Cardiac muscle cell (in vitro differentiated cells and primary cell): ENCODE measurements around the gene RS1. TPM values are rescaled to one million over a fixed set of nuclear protein-coding genes. Genes with fewer than 3 reads are reported as not detected.

Source experiments
- DNase-seq, 2 donors: peaks; one replicate each; pipeline versions ENCODE4 v3.0.0 to v3.0.0-alpha.2; 2010 to 2017; ENCODE audit warnings: low read depth in 1 of 2, low spot score in 1 of 2
- H3K27ac ChIP-seq: fragments of 200-600 bp; sonication (generic); 2 replicates; pipeline ENCODE4 v1.5.1; 2016
- H3K27me3 ChIP-seq: fragments of 200-600 bp; sonication (generic); 2 replicates; pipeline ENCODE4 v1.6.0; 2016; ENCODE audit warnings: control low read depth
- H3K36me3 ChIP-seq: fragments of 200-600 bp; sonication (generic); 2 replicates; pipeline ENCODE4 v1.5.1; 2016; ENCODE audit warnings: control low read depth
- H3K4me1 ChIP-seq: fragments of 200-600 bp; sonication (generic); 2 replicates; pipeline ENCODE4 v1.8.1; 2017; ENCODE audit warnings: low read depth, mild to moderate bottlenecking, mixed run types
- H3K4me3 ChIP-seq: fragments of 200-600 bp; sonication (generic); 2 replicates; pipeline ENCODE4 v1.5.1; 2016; ENCODE audit warnings: mild to moderate bottlenecking
- H3K9me3 ChIP-seq: fragments of 200-600 bp; sonication (generic); 2 replicates; pipeline ENCODE4 v1.5.1; 2017; ENCODE audit warnings: low read depth, mild to moderate bottlenecking, control low read depth
- CTCF ChIP-seq: IDR thresholded peaks from 2 replicates; pipeline ENCODE4 v1.5.1; 2012; ENCODE audit warnings: low read depth, mild to moderate bottlenecking, low read length
- polyA plus RNA-seq: library from polyadenylated mRNA; unstranded; fragments of >200 nt; fragmentation: Nextera tagmentation; extraction: Ambion mirVana; gene quantifications from 2 replicates; pipeline ENCODE4 v1.2.1, GENCODE V29; 2016
- total RNA-seq: library from RNA; depleted of rRNA; stranded (reverse); fragments of >200 nt; gene quantifications from 2 replicates; pipeline ENCODE4 v1.2.3, GENCODE V29; 2016

RS1 gene
- total and polyA plus RNA-seq, 2 experiments from 2014 or later, result not detected

DNA sequence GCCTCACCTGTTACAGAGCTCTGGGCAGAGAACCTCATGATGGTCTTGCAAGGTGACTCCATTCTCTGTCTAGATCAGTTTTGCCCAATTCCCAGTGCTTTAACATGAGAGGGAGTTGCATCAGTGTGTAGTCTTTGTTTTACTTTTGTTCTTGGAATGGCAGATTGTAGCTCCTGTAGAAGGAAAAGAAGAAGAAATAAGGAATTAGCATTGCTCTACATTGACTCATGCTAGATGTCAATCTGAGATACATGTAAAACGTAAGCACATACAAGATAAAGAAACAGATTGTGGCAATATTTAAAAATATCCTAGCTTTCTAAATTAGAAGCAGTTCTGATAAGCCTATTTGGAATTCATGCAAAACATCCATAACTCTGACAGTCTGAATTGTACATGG is 19.5 kb upstream of the RS1 start:
- no peak for TF ChIP-seq CTCF

GRCh38 chrX:18687856-18688495 is 16.1 kb upstream of the RS1 start:
- no peak for TF ChIP-seq CTCF
- DNase-seq, result no peak

More for the DNA sequence above, 19.5 kb upstream of the RS1 start:
- no peak for DNase-seq
- Histone ChIP-seq H3K4me1 (no peaks in the 10 kb centered on the region), H3K4me3 (no peak overlapping the region), H3K9me3 (no peaks in the 10 kb centered on the region), H3K36me3 (no peaks in the 10 kb centered on the region), H3K27ac (no peak overlapping the region), H3K27me3 (no peaks in the 10 kb centered on the region)

DNA sequence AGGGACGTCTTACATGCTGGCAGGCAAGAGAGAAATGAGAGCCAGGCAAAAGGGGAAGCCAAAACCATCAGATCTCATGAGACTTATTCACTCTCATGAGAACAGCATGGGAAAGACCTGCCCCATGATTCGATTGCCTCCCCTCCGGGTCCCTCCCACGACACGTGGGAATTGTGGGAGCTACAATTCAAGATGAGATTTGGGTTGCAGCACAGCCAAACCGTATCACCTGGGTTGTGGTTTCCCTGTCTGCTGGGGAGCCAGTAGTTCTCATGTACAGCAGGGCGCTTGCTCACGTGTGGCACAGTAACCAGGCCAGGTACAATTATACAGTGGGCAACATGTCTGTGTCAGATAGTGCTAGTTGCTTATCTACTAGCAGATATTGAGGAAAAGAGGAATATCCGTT is 11.1 kb upstream of the RS1 start:
- H3K4me3 ChIP-seq, result no peak overlapping the region
- H3K9me3 ChIP-seq, result no peaks in the 10 kb centered on the region
- H3K27ac ChIP-seq, result no peak overlapping the region
- no peaks in the 10 kb centered on the region for H3K27me3 ChIP-seq
- no peak for DNase-seq
- H3K4me1 ChIP-seq, result no peaks in the 10 kb centered on the region
- no peak for TF ChIP-seq CTCF
- no peaks in the 10 kb centered on the region for H3K36me3 ChIP-seq

More at GRCh38 chrX:18687856-18688495, 16.1 kb upstream of the RS1 start:
- H3K36me3 ChIP-seq, result no peaks in the 10 kb centered on the region
- no peaks in the 10 kb centered on the region for H3K4me1 ChIP-seq
- H3K9me3 ChIP-seq, result no peaks in the 10 kb centered on the region
- H3K27me3 ChIP-seq, result no peaks in the 10 kb centered on the region
- H3K4me3 ChIP-seq, result no peak overlapping the region
- H3K27ac ChIP-seq, result no peak overlapping the region

DNA sequence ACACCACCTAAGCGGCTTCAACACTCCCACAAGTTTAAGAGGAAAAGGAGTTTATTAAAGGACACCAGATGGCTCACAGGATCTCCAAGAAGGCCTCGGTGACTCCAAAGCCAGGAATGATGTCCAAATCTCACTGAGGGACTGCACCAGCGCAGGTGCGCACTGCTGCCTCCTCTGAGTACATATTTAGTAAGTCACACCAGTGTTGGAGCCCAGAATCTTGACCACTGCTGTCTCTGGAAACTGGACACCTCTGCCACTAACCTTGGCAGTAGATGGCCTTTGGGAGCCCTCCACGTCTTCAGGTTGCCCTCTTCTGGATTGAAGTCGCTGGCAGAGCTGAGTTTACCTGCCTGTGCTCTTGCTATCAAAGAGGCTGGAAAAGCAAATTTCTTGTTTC is 10.1 kb upstream of the RS1 start:
- H3K9me3 ChIP-seq, result no peaks in the 10 kb centered on the region
- H3K27ac ChIP-seq, result no peak overlapping the region
- DNase-seq, result no peak
- H3K4me1 ChIP-seq, result no peaks in the 10 kb centered on the region
- no peaks in the 10 kb centered on the region for H3K36me3 ChIP-seq
- no peaks in the 10 kb centered on the region for H3K27me3 ChIP-seq
- TF ChIP-seq CTCF, result no peak
- no peak overlapping the region for H3K4me3 ChIP-seq

DNA sequence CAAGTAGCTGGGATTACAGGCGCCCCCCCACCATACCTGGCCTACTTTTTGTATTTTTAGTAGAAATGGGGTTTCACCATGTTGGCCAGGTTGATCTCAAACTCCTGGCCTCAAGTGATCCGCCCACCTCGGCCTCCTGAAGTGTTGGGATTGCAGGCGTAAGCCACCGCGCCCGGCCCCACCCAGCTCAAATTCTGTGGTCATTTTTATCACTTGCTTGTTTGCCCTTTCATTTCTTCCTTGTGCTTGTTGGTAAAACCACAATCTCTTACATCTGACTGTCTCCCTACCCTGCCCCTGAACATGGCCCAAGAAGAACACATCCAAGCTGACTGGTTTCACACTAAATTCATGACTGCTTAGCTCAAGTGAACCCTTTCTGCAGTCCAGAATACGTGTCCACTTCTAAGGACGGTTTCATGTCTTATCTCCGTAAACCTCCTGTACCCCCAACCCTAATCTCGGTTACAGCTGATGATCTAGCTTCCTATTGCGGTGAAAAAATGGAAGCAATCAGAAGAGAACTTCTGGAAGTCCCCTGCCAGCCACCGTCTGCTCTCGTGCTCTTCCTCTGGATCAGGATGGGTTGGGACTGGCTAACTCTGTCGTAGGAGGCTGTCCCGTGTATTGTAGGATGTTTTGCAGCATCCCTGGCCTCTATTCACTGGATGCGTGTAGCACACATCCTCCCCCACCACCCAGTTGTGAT is 5.4 kb upstream of the RS1 start:
- no peak for DNase-seq
- no peak for TF ChIP-seq CTCF
- H3K27me3 ChIP-seq, result no peaks in the 10 kb centered on the region

More for the DNA sequence above, 5.4 kb upstream of the RS1 start:
- no peak overlapping the region for H3K27ac ChIP-seq
- no peak overlapping the region for H3K4me3 ChIP-seq
- H3K36me3 ChIP-seq, result no peaks in the 10 kb centered on the region
- H3K9me3 ChIP-seq, result no peaks in the 10 kb centered on the region
- H3K4me1 ChIP-seq, result no peaks in the 10 kb centered on the region
